AG04449 (cell line): ENCODE measurements around the gene HLA-DMB.

ENCODE experiments used
- CTCF ChIA-PET: fragments of 350-600 bp; formaldehyde crosslinking; extraction: SDS; loops from one replicate; lab custom pipeline; 2021; ENCODE audit warnings: antibody characterized with exemption; lab: Yijun Ruan, JAX
- POLR2A ChIA-PET: fragments of 400-600, 350-600 bp; formaldehyde crosslinking; extraction: SDS; loops from one replicate; lab custom pipeline; 2020; ENCODE audit warnings: antibody characterized with exemption, inconsistent platforms; lab: Yijun Ruan, JAX
- DNase-seq: peaks from one replicate; pipeline ENCODE4 v3.0.0-alpha.2; 2010; ENCODE audit warnings: low read depth, low spot score
- H3K4me3 ChIP-seq: 2 replicates; pipeline ENCODE4 v1.5.1; 2011; ENCODE audit warnings: low read depth, mild to moderate bottlenecking, control low read depth, low read length
- TF ChIP-seq, protein P1 (sequence below): IDR thresholded peaks from one replicate; pipeline ENCODE4 v1.5.1; 2011; ENCODE audit warnings: mild to moderate bottlenecking, moderate library complexity, low read length, control low read depth, inconsistent platforms; ENCODE audit not compliant: insufficient read depth; ENCODE audit errors: missing control alignments

HLA-DMB gene

DNA sequence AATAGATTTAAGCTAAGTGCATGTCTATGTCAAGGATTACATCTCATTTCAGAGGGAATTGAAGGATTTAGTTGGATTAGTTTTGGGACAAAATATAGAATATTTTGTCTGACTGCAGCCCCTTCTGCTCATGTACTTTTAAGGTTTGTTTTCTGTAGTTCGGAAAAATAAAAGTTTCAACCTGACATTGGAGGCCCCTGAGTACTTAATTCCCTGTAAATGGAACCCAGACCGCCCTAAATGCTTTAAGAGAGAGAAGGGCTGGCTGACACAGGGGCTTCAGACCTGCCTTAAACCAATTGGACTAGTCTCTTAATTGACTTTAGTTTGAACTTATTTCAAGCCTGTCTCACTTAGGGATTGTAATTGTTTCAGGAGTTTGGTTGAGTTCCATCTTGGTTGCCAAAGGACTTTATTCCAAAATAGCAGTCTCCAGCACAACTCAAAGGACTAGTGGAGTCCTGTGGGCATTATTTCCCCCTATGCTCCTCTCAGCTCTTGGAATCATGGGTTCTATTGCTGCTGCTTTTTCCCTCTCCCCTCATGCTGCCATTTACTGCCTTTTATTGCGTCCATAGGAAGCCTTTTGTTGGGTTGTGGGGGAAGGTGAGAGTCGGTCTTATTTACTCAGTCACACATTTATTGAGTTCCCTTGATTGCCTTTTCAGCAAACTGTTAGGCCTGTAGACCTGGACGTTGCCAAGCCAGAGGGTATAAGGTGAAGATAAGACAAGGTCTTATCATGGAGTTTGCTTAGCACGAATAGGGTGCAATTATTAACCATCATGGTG, 42.1 kb upstream of the HLA-DMB start:
- POLR2A ChIA-PET, result interaction anchor here (1.1 to 3.4 kb wide), 2 partner anchors 10 to 49 kb away, joined by 3 to 104 read pairs; no protein-coding TSS in a partner anchor
- H3K4me3 ChIP-seq, result no peak overlapping the region
- TF ChIP-seq, protein P1, sequence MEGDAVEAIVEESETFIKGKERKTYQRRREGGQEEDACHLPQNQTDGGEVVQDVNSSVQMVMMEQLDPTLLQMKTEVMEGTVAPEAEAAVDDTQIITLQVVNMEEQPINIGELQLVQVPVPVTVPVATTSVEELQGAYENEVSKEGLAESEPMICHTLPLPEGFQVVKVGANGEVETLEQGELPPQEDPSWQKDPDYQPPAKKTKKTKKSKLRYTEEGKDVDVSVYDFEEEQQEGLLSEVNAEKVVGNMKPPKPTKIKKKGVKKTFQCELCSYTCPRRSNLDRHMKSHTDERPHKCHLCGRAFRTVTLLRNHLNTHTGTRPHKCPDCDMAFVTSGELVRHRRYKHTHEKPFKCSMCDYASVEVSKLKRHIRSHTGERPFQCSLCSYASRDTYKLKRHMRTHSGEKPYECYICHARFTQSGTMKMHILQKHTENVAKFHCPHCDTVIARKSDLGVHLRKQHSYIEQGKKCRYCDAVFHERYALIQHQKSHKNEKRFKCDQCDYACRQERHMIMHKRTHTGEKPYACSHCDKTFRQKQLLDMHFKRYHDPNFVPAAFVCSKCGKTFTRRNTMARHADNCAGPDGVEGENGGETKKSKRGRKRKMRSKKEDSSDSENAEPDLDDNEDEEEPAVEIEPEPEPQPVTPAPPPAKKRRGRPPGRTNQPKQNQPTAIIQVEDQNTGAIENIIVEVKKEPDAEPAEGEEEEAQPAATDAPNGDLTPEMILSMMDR, result no peak
- no peak for DNase-seq
- CTCF ChIA-PET, result interaction anchor here (0.9 to 8.8 kb wide), 16 partner anchors 12 to 266 kb away, joined by 3 to 337 read pairs (median 16); partner anchors contain the start of genes BRD2, HLA-DMA, HLA-DMB and TAP2

DNA sequence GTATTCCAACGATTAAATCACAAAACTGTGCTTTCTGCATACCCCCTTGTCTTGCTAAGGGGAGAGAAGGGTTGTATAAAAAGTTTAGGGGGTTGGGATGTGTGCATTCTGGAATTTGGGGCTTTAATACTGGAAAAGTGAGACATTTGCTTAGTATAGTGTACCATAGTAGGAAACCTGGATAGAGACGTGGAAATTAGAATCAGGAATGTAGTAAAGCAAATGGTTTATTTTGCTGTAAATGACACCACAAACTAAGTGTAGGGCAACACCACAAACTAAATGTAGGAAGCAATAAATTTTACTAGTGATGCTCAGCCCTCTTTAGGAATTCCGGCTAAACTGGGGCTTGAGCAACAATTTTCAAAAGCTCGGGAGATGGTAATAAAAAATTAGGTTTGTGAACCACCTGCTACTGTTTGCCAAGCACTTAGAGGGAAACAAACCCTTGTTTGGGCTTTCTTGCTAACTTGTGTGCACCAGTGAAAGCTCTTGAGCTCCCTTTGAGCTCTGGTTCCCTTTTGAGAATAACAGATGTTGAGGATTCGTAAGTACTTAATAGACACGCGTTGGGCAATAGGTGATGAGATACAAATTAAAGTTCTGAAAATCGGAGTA, 41.4 kb upstream of the HLA-DMB start:
- DNase-seq, result no peak
- ChIA-PET POLR2A (interaction anchor here (3.4 kb wide), 1 partner anchor 9 kb away, joined by 104 read pairs; no protein-coding TSS in a partner anchor), CTCF (interaction anchor here (1.0 to 8.8 kb wide), 6 partner anchors 11 to 266 kb away, joined by 5 to 142 read pairs (median 50); partner anchors contain the start of genes BRD2, HLA-DMA and TAP2)

DNA sequence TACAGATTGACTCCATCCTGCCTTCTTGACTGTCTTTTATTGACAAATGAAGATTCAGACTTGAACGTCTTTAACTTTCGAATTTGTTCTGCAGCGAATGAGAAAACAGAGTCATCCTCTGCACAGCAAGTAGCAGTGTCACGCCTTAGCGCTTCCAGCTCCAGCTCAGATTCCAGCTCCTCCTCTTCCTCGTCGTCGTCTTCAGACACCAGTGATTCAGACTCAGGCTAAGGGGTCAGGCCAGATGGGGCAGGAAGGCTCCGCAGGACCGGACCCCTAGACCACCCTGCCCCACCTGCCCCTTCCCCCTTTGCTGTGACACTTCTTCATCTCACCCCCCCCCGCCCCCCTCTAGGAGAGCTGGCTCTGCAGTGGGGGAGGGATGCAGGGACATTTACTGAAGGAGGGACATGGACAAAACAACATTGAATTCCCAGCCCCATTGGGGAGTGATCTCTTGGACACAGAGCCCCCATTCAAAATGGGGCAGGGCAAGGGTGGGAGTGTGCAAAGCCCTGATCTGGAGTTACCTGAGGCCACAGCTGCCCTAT, 39.7 kb upstream of the HLA-DMB start:
- CTCF ChIA-PET, result interaction anchor here (0.7 to 8.8 kb wide), 12 partner anchors 8 to 142 kb away, joined by 3 to 142 read pairs (median 6); partner anchors contain the start of genes BRD2, HLA-DMA and TAP2
- TF ChIP-seq, protein P1, result no peak

More for the DNA sequence above, 41.4 kb upstream of the HLA-DMB start:
- no peak overlapping the region for H3K4me3 ChIP-seq
- TF ChIP-seq, protein P1, result no peak

DNA sequence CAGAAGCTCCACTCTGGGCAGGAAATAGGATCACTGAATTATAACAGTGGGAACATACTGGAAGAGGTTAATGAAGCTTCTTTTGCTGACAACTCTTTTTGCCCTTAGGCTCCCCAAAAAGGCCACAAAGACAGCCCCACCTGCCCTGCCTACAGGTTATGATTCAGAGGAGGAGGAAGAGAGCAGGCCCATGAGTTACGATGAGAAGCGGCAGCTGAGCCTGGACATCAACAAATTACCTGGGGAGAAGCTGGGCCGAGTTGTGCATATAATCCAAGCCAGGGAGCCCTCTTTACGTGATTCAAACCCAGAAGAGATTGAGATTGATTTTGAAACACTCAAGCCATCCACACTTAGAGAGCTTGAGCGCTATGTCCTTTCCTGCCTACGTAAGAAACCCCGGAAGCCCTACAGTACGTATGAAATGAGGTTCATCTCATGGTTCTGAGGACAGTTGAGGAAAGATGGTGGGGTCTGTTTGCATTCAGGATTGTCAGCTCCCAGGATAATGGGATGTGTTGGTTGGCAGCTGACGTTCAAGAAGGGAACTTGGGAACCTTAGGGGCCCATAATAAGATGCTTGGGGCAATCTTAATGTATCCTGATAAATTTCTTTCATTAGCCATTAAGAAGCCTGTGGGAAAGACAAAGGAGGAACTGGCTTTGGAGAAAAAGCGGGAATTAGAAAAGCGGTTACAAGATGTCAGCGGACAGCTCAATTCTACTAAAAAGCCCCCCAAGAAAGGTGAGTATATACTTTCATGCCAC, 39.1 kb upstream of the HLA-DMB start:
- no peak overlapping the region for H3K4me3 ChIP-seq
- ChIA-PET POLR2A (interaction anchor here (1.1 to 4.2 kb wide), 2 partner anchors 9 to 25 kb away, joined by 3 to 48 read pairs; partner anchors contain the start of gene BRD2), CTCF (interaction anchor here (0.7 to 7.3 kb wide), 10 partner anchors 9 to 141 kb away, joined by 3 to 70 read pairs (median 6); partner anchors contain the start of genes HLA-DMA and TAP2)
- DNase-seq, result no peak
- TF ChIP-seq, protein P1, result no peak

More for the DNA sequence above, 39.7 kb upstream of the HLA-DMB start:
- no peak overlapping the region for H3K4me3 ChIP-seq
- DNase-seq, result no peak
- POLR2A ChIA-PET, result interaction anchor here (1.1 to 4.2 kb wide), 2 partner anchors 10 to 26 kb away, joined by 3 to 48 read pairs; partner anchors contain the start of gene BRD2

DNA sequence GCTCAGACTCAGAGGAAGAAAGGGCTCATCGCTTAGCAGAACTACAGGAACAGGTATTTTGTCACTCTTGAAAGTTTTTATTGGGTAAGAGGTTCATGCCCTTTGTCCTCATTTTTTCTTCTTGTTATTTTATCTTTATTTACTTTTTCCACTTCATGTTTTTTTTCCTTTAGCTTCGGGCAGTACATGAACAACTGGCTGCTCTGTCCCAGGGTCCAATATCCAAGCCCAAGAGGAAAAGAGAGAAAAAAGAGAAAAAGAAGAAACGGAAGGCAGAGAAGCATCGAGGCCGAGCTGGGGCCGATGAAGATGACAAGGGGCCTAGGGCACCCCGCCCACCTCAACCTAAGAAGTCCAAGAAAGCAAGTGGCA, 37.1 kb upstream of the HLA-DMB start:
- no peak overlapping the region for H3K4me3 ChIP-seq
- DNase-seq, result no peak
- POLR2A ChIA-PET, result interaction anchor here (0.5 to 4.2 kb wide), 4 partner anchors 8 to 120 kb away, joined by 3 to 48 read pairs (median 3); partner anchors contain the start of genes BRD2 and HLA-DMA
- TF ChIP-seq, protein P1, result no peak
- CTCF ChIA-PET, result interaction anchor here (0.9 to 7.3 kb wide), 5 partner anchors 9 to 270 kb away, joined by 3 to 70 read pairs (median 4); partner anchors contain the start of genes BRD2 and TAP2
